GM12801 (cell line): ENCODE results near the gene ATP2C2.

ENCODE experiments used
- CTCF ChIP-seq: IDR thresholded peaks from one replicate; pipeline ENCODE4 v1.5.1; 2011; ENCODE audit warnings: control low read depth; ENCODE audit not compliant: insufficient read length; ENCODE audit errors: extremely low read depth

ATP2C2 gene

GRCh38 chr16:84354306-84354705, 14.0 kb upstream of the ATP2C2 start:
- TF ChIP-seq CTCF = no peak

- no peak for TF ChIP-seq CTCF
These were observed 13.2 kb upstream of the ATP2C2 start for GRCh38 chr16:84355149-84355548.

- no peak for TF ChIP-seq CTCF
These were observed 12.2 kb upstream of the ATP2C2 start for GRCh38 chr16:84356176-84356575.

- TF ChIP-seq CTCF = no peak
These were observed 11.7 kb upstream of the ATP2C2 start for GRCh38 chr16:84356591-84357116.

GRCh38 chr16:84357191-84357651, 11.1 kb upstream of the ATP2C2 start:
- TF ChIP-seq CTCF = no peak

- TF ChIP-seq CTCF = no peak
These were observed 9.6 kb upstream of the ATP2C2 start for GRCh38 chr16:84358601-84359295.

GRCh38 chr16:84359326-84359725, 9.0 kb upstream of the ATP2C2 start:
- no peak for TF ChIP-seq CTCF
